Astrocyte (in vitro differentiated cells and primary cell): ENCODE results near the gene CPNE2.

ENCODE experiments used
- EZH2 ChIP-seq: IDR thresholded peaks from 2 replicates; pipeline ENCODE4 v1.6.1; 2012; ENCODE audit warnings: mild to moderate bottlenecking, low read length, inconsistent platforms; ENCODE audit not compliant: insufficient read depth
- TF ChIP-seq, protein P1 (sequence below): IDR thresholded peaks from 2 replicates; pipeline ENCODE4 v1.5.1; 2011; ENCODE audit warnings: low read depth, mild to moderate bottlenecking, inconsistent platforms, low read length, moderate library complexity; ENCODE audit not compliant: insufficient read depth

DNA sequence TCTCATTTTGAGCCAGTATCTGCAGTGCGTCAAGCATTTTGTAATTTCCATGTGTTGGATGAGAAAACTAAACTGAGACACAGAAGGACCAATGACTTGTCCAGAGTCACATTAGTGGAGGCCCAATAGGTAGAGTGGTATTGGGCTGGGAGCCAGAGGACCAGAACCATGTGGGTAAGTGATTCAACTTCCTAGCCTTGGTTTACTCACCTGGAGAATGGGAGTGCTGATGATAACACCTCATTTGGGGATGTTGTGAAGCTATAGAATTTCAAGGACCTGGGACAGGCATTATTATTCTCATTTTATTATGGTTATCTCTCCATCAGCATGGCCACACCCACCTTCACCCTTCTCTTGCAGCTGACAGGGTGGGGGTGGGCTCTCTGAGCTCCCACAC, 8.1 kb downstream of the CPNE2 start:
- TF ChIP-seq, protein P1, sequence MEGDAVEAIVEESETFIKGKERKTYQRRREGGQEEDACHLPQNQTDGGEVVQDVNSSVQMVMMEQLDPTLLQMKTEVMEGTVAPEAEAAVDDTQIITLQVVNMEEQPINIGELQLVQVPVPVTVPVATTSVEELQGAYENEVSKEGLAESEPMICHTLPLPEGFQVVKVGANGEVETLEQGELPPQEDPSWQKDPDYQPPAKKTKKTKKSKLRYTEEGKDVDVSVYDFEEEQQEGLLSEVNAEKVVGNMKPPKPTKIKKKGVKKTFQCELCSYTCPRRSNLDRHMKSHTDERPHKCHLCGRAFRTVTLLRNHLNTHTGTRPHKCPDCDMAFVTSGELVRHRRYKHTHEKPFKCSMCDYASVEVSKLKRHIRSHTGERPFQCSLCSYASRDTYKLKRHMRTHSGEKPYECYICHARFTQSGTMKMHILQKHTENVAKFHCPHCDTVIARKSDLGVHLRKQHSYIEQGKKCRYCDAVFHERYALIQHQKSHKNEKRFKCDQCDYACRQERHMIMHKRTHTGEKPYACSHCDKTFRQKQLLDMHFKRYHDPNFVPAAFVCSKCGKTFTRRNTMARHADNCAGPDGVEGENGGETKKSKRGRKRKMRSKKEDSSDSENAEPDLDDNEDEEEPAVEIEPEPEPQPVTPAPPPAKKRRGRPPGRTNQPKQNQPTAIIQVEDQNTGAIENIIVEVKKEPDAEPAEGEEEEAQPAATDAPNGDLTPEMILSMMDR: no peak
- TF ChIP-seq EZH2: no peak
